Subcutaneous abdominal adipose tissue (tissue), 5 donors: ENCODE results near the gene LRRIQ4.

Experiments used
- H3K27ac ChIP-seq: one replicate; pipeline ENCODE4 v1.7.0; 2013; ENCODE audit warnings: low read depth, mild to moderate bottlenecking, inconsistent platforms, low read length, moderate library complexity
- H3K27me3 ChIP-seq, 5 donors: one replicate each; pipeline ENCODE4 v1.7.0; 2013; ENCODE audit warnings: low read length in 5 of 5, inconsistent platforms in 1 of 5; ENCODE audit not compliant: control insufficient read depth in 5 of 5, insufficient read depth in 4 of 5
- H3K36me3 ChIP-seq, 5 donors: one replicate each; pipeline ENCODE4 v1.7.0; 2013; ENCODE audit warnings: low read length in 5 of 5; ENCODE audit not compliant: control insufficient read depth in 5 of 5, insufficient read depth in 5 of 5
- H3K4me1 ChIP-seq, 5 donors: one replicate each; pipeline ENCODE4 v1.7.0; 2013; ENCODE audit warnings: low read length in 5 of 5, mild to moderate bottlenecking in 3 of 5, moderate library complexity in 1 of 5; ENCODE audit not compliant: control insufficient read depth in 5 of 5, insufficient read depth in 5 of 5
- H3K4me3 ChIP-seq, 5 donors: one replicate each; pipeline ENCODE4 v1.7.0; 2013; ENCODE audit warnings: low read length in 5 of 5, low read depth in 1 of 5
- H3K9ac ChIP-seq, 5 donors: one replicate each; pipeline ENCODE4 v1.7.0; 2013; ENCODE audit warnings: low read length in 5 of 5, mild to moderate bottlenecking in 4 of 5, moderate library complexity in 3 of 5
- H3K9me3 ChIP-seq, 5 donors: one replicate each; pipeline ENCODE4 v1.7.0; 2013; ENCODE audit warnings: low read length in 5 of 5; ENCODE audit not compliant: control insufficient read depth in 5 of 5
- donor health status: healthy.
- donor health status: healthy.
- donor health status: healthy.
- donor health status: healthy.
- donor health status: healthy.

LRRIQ4 gene

GRCh38 chr3:169812332-169813235 lies at the start of gene LRRIQ4, which contains the start of gene LRRC34:
Gene LRRIQ4 (plus strand): TSS chr3:169812870. CDS start chr3:169821922, 9,052 bp downstream.
Gene LRRC34 (minus strand): TSS chr3:169812904. CDS start chr3:169812548, 356 bp downstream.
- Histone ChIP-seq H3K36me3 (no peaks in the 10 kb centered on the region), H3K4me3 (peak within 1 kb of the TSS; percentile 75 to 91 (median 82)), H3K4me1 (peaks cover 2 to 34% (median 29%) of the 10 kb centered on the region in 5 donors), H3K9ac (peak within 1 kb of the TSS; percentile 70 to 82 (median 80)), H3K9me3 (peaks cover 0 to 7% (median 3%) of the 10 kb centered on the region in 5 donors), H3K27me3 (no peaks in the 10 kb centered on the region), H3K27ac (peak within 1 kb of the TSS; percentile 82)

GRCh38 chr3:169764312-169764881 lies 48.3 kb upstream of the LRRIQ4 start:
- Histone ChIP-seq H3K27me3 (no peaks in the 10 kb centered on the region), H3K9ac (peak overlapping the region; percentile 84 to 95 (median 94))

GRCh38 chr3:169764882-169765612 lies 47.6 kb upstream of the LRRIQ4 start, which contains the start of gene TERC:
Gene TERC (minus strand): TSS chr3:169765060.
- H3K9me3 ChIP-seq: peaks cover 0 to 2% (median 0%) of the 10 kb centered on the region in 5 donors
- no peaks in the 10 kb centered on the region for H3K27me3 ChIP-seq
- peak within 1 kb of the TSS; percentile 96 for H3K27ac ChIP-seq
- peaks cover 3 to 16% (median 8%) of the 10 kb centered on the region in 5 donors for H3K4me1 ChIP-seq
- H3K9ac ChIP-seq: peak within 1 kb of the TSS; percentile 84 to 95 (median 94)
- H3K36me3 ChIP-seq: no peaks in the 10 kb centered on the region
- peak within 1 kb of the TSS; percentile 79 to 97 (median 87) for H3K4me3 ChIP-seq

More at GRCh38 chr3:169764312-169764881, 48.3 kb upstream of the LRRIQ4 start:
- Histone ChIP-seq H3K4me1 (peaks cover 3 to 16% (median 8%) of the 10 kb centered on the region in 5 donors), H3K9me3 (peaks cover 0 to 2% (median 0%) of the 10 kb centered on the region in 5 donors), H3K27ac (peak overlapping the region; percentile 96), H3K36me3 (no peaks in the 10 kb centered on the region), H3K4me3 (peak overlapping the region; percentile 79 to 97 (median 87))

GRCh38 chr3:169769287-169770181 lies 43.1 kb upstream of the LRRIQ4 start, which contains the start of gene ACTRT3:
Gene ACTRT3 (minus strand): TSS chr3:169769561. CDS start chr3:169769520, 41 bp downstream.
- H3K4me1 ChIP-seq: peaks cover 8 to 24% (median 12%) of the 10 kb centered on the region in 5 donors
- peak within 1 kb of the TSS; percentile 79 to 91 (median 80) for H3K9ac ChIP-seq
- no peaks in the 10 kb centered on the region for H3K27me3 ChIP-seq
- no peaks in the 10 kb centered on the region for H3K9me3 ChIP-seq
- no peaks in the 10 kb centered on the region for H3K36me3 ChIP-seq
- peak within 1 kb of the TSS; percentile 84 for H3K27ac ChIP-seq
- H3K4me3 ChIP-seq: peak within 1 kb of the TSS; percentile 67 to 78 (median 77)

- Histone ChIP-seq H3K9ac (peak overlapping the region; percentile 75 to 99 (median 96)), H3K4me1 (peaks cover 5 to 29% (median 18%) of the 10 kb centered on the region in 5 donors), H3K27ac (peak overlapping the region; percentile 99), H3K27me3 (no peaks in the 10 kb centered on the region), H3K9me3 (no peaks in the 10 kb centered on the region), H3K4me3 (peak overlapping the region; percentile 76 to 94 (median 86)), H3K36me3 (peaks cover 5 to 15% (median 7%) of the 10 kb centered on the region in 5 donors)
These were observed 41.0 kb upstream of the LRRIQ4 start for GRCh38 chr3:169771497-169772304.

GRCh38 chr3:169772305-169772896 lies 40.3 kb upstream of the LRRIQ4 start:
- Histone ChIP-seq H3K9me3 (no peaks in the 10 kb centered on the region), H3K27me3 (no peaks in the 10 kb centered on the region), H3K4me3 (peak overlapping the region; percentile 76 to 94 (median 86)), H3K9ac (peak overlapping the region; percentile 75 to 99 (median 96)), H3K4me1 (peaks cover 5 to 29% (median 18%) of the 10 kb centered on the region in 5 donors), H3K36me3 (peaks cover 8 to 22% (median 12%) of the 10 kb centered on the region in 5 donors), H3K27ac (peak overlapping the region; percentile 99)

- Histone ChIP-seq H3K27ac (peak within 1 kb of the TSS; percentile 99), H3K4me3 (peak within 1 kb of the TSS; percentile 76 to 94 (median 86)), H3K4me1 (peaks cover 5 to 29% (median 18%) of the 10 kb centered on the region in 5 donors), H3K27me3 (no peaks in the 10 kb centered on the region), H3K36me3 (peaks cover 14 to 29% (median 19%) of the 10 kb centered on the region in 5 donors), H3K9me3 (no peaks in the 10 kb centered on the region), H3K9ac (peak within 1 kb of the TSS; percentile 75 to 99 (median 96))
These were observed 39.5 kb upstream of the LRRIQ4 start, which contains the start of gene MYNN for GRCh38 chr3:169772897-169773816. Gene MYNN (plus strand): TSS chr3:169773396. CDS start chr3:169774296, 900 bp downstream.
